Right lung (tissue), 5 donors: ENCODE data around the gene PRAMEF14. TPM values are rescaled to one million over a fixed set of nuclear protein-coding genes. Genes with fewer than 3 reads are reported as not detected.

Source experiments
- polyA plus RNA-seq, 5 donors: library from polyadenylated mRNA; unstranded; fragments of 120-200 nt; gene quantifications; one replicate each; pipeline versions ENCODE4 v1.2.1 to v1.2.3, GENCODE V29; 2013; ENCODE audit warnings: inconsistent platforms in 1 of 5, low replicate concordance in 1 of 5; ENCODE audit not compliant: insufficient read length in 5 of 5, insufficient read depth in 1 of 5

The PRAMEF14 gene
- polyA plus RNA-seq, 5 donors, result not detected

Other genes with a start within 250 kb of the PRAMEF14 start
- gene HNRNPCL2, start 230.3 kb downstream of the PRAMEF14 start, polyA plus RNA-seq, result under 1 TPM in 4 of 5 donors, not detected in 1; 0.16 to 0.26 (median 0.23) TPM
- not detected for gene PRAMEF26, start 191.1 kb downstream of the PRAMEF14 start, polyA plus RNA-seq
- under 1 TPM in 2 of 5 donors, not detected in 3; 0.28 to 0.38 TPM for gene HNRNPCL4, start 181.5 kb downstream of the PRAMEF14 start, polyA plus RNA-seq
- gene PRAMEF9, start 175.3 kb downstream of the PRAMEF14 start, polyA plus RNA-seq, result not detected
- gene PRAMEF13, start 145.7 kb downstream of the PRAMEF14 start, polyA plus RNA-seq, result not detected
- not detected for gene PRAMEF18, start 121.0 kb downstream of the PRAMEF14 start, polyA plus RNA-seq
- not detected for gene PRAMEF5, start 92.9 kb downstream of the PRAMEF14 start, polyA plus RNA-seq
- not detected for gene PRAMEF8, start 62.0 kb downstream of the PRAMEF14 start, polyA plus RNA-seq
- not detected for gene PRAMEF33, start 43.6 kb downstream of the PRAMEF14 start, polyA plus RNA-seq
- not detected for gene PRAMEF15, start 31.6 kb downstream of the PRAMEF14 start, polyA plus RNA-seq
- gene PRAMEF19, start 24.8 kb upstream of the PRAMEF14 start, polyA plus RNA-seq, result not detected
- not detected for gene PRAMEF17, start 42.5 kb upstream of the PRAMEF14 start, polyA plus RNA-seq
- gene PRAMEF20, start 63.3 kb upstream of the PRAMEF14 start, polyA plus RNA-seq, result not detected
- 1 to 10 TPM in 1 of 5 donors, not detected in 4; 1.5 TPM for gene LRRC38, start 166.9 kb upstream of the PRAMEF14 start, polyA plus RNA-seq
- 10 to 100 TPM; 43.5 to 53.2 (median 49.5) TPM for gene PDPN, start 236.7 kb upstream of the PRAMEF14 start, polyA plus RNA-seq